ENCODE measurements around the gene GGT1. TPM values are rescaled to one million over a fixed set of nuclear protein-coding genes. Genes with fewer than 3 reads are reported as not detected.
A peak's percentile ranks its signal among the peaks of the same experiment; 100 is the strongest.
"Not testable (repeated sequence)": the region's sequence is repeated elsewhere in the genome, so short reads cannot be mapped to it uniquely, and the experiment has no call there.

The GGT1 gene
- total RNA-seq, 1 donor from 2014 or later: 131 TPM

DNA sequence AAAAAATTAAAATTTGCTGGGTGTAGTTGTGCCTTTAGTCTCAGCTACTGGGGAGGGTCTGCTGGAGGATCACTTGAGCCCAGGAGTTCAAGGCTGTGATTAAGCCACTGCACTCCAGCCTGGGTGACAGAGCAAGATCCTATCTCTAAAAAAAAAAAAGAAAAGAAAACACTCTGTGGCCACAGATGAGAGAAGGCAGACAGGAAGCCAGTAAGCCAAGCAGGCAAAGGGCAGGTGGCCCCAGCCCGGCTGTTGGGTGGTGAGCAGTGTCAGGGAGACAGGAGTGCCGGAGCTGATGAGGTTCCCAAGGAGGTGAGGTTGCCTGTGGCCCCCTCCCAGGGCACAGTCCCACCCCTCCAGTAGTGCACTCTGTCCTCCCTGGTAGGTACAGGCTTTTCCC, 19.6 kb downstream of the GGT1 start:
- intact Hi-C loops (cut with DNase I); H3K27me3 ChIP-seq; H3K36me3 ChIP-seq; ATAC-seq; DNase-seq; H3K4me3 ChIP-seq; H3K9me3 ChIP-seq; H3K27ac ChIP-seq; H3K4me1 ChIP-seq: not testable (repeated sequence)

- DNase-seq; intact Hi-C loops (cut with DNase I); H3K36me3 ChIP-seq; H3K9me3 ChIP-seq; H3K4me3 ChIP-seq; H3K27ac ChIP-seq; ATAC-seq; H3K4me1 ChIP-seq; H3K27me3 ChIP-seq: not testable (repeated sequence)
Measured at GRCh38 chr22:24627911-24628310, 24.9 kb downstream of the GGT1 start.

- H3K4me3 ChIP-seq; H3K36me3 ChIP-seq; H3K27ac ChIP-seq; H3K27me3 ChIP-seq; intact Hi-C loops (cut with DNase I); H3K4me1 ChIP-seq; ATAC-seq; H3K9me3 ChIP-seq: not testable (repeated sequence)
- TF ChIP-seq, protein P1, sequence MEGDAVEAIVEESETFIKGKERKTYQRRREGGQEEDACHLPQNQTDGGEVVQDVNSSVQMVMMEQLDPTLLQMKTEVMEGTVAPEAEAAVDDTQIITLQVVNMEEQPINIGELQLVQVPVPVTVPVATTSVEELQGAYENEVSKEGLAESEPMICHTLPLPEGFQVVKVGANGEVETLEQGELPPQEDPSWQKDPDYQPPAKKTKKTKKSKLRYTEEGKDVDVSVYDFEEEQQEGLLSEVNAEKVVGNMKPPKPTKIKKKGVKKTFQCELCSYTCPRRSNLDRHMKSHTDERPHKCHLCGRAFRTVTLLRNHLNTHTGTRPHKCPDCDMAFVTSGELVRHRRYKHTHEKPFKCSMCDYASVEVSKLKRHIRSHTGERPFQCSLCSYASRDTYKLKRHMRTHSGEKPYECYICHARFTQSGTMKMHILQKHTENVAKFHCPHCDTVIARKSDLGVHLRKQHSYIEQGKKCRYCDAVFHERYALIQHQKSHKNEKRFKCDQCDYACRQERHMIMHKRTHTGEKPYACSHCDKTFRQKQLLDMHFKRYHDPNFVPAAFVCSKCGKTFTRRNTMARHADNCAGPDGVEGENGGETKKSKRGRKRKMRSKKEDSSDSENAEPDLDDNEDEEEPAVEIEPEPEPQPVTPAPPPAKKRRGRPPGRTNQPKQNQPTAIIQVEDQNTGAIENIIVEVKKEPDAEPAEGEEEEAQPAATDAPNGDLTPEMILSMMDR (IDR thresholded peaks at IDR 0.05): peak; percentile 49
- DNase-seq: peak; percentile 72
Measured at GRCh38 chr22:24629069-24629468, 26.1 kb downstream of the GGT1 start.

- peak overlapping the region; percentile 67 for H3K27ac ChIP-seq
- H3K36me3 ChIP-seq; H3K27me3 ChIP-seq; H3K4me1 ChIP-seq; ATAC-seq; H3K4me3 ChIP-seq; DNase-seq; intact Hi-C loops (cut with DNase I); H3K9me3 ChIP-seq: not testable (repeated sequence)
Measured at GRCh38 chr22:24630812-24631427, 27.9 kb downstream of the GGT1 start.

GRCh38 chr22:24631430-24632122, 28.6 kb downstream of the GGT1 start:
- H3K4me1 ChIP-seq; intact Hi-C loops (cut with DNase I); H3K36me3 ChIP-seq; H3K9me3 ChIP-seq; H3K27me3 ChIP-seq: not testable (repeated sequence)
- peak; percentile 87 for DNase-seq
- Histone ChIP-seq H3K4me3 (peak overlapping the region; percentile 3), H3K27ac (peak overlapping the region; percentile 67)
- peak; percentile 82 for ATAC-seq

DNA sequence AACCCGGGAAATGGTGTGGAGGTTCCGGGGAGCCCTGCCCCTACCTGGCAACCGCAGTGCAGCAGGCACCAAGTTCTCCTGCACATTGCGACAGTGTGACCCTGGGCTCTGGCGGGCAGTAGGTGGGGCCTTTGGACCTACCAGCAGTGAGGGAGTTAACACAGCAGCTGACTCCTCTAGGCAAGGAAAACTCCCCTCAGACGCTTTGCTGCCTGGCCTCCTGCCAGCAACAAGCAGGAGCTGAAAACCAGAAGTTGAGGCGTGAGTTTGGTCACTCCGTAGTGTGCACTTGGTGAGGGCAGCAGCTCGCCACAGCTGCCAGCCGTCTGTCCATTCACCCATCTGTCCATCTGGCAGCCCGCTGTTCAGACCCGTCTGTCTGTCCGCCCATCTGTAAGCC, 29.6 kb downstream of the GGT1 start:
- intact Hi-C loops (cut with DNase I); H3K27me3 ChIP-seq: not testable (repeated sequence)

GRCh38 chr22:24633231-24634023, 30.4 kb downstream of the GGT1 start:
- H3K36me3 ChIP-seq; intact Hi-C loops (cut with DNase I); H3K4me1 ChIP-seq; H3K9me3 ChIP-seq; H3K27ac ChIP-seq; DNase-seq; H3K27me3 ChIP-seq: not testable (repeated sequence)
- ATAC-seq: peak; percentile 36
- H3K4me3 ChIP-seq: peak overlapping the region; percentile 26

More for the DNA sequence above, 29.6 kb downstream of the GGT1 start:
- ATAC-seq, H3K4me1 ChIP-seq, H3K9me3 ChIP-seq, H3K36me3 ChIP-seq: not testable (repeated sequence)
- Histone ChIP-seq H3K4me3 (peak overlapping the region; percentile 26), H3K27ac (peak overlapping the region; percentile 67)
- peak; percentile 81 for DNase-seq

DNA sequence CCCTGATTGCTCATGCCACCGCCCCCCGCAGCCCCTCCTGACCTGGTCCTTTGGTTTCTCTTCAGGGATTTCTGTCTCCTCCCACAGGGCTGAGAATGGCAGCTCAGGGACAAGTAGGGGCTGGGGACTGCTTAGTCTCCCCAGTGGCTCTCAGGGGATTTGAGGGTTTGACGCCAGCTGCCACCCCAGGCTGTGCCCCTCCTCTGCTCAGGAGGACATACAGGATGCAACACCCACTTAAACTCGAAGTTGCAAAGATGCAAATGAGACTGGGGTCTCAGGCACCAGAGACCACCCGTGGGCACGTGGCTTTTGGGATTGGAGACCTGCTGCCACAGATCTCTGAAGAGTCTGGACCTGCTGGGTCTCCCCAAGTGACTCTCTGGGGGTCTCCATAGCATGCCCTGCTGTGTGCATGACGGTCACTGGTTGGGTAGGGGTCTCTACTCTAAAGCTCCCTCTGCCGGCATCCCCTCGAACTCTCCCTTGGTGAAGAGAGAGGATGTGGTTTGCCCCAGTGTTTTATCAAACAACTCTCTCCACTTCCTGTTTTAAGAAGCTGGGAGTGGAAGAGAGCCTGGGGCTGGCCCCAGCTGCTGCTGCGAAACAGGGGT, 31.9 kb downstream of the GGT1 start:
- H3K36me3 ChIP-seq; H3K27me3 ChIP-seq; H3K9me3 ChIP-seq; H3K4me3 ChIP-seq; ATAC-seq; H3K4me1 ChIP-seq; H3K27ac ChIP-seq; intact Hi-C loops (cut with DNase I); DNase-seq: not testable (repeated sequence)

- H3K9me3 ChIP-seq; ATAC-seq; H3K27ac ChIP-seq; H3K36me3 ChIP-seq; H3K4me1 ChIP-seq; H3K4me3 ChIP-seq; DNase-seq; H3K27me3 ChIP-seq; intact Hi-C loops (cut with DNase I): not testable (repeated sequence)
Measured at GRCh38 chr22:24636513-24636912, 33.5 kb downstream of the GGT1 start.

GRCh38 chr22:24642307-24642706, 39.3 kb downstream of the GGT1 start:
- H3K27me3 ChIP-seq; intact Hi-C loops (cut with DNase I); ATAC-seq: not testable (repeated sequence)

GRCh38 chr22:24644409-24644808, 41.4 kb downstream of the GGT1 start:
- intact Hi-C loops (cut with DNase I); H3K27ac ChIP-seq; H3K27me3 ChIP-seq; H3K36me3 ChIP-seq; H3K4me1 ChIP-seq; H3K9me3 ChIP-seq; DNase-seq; H3K4me3 ChIP-seq: not testable (repeated sequence)
- peak; percentile 12 for ATAC-seq

More at GRCh38 chr22:24642307-24642706, 39.3 kb downstream of the GGT1 start:
- not testable (repeated sequence) for DNase-seq, H3K36me3 ChIP-seq, H3K4me1 ChIP-seq, H3K4me3 ChIP-seq, H3K9me3 ChIP-seq, H3K27ac ChIP-seq

DNA sequence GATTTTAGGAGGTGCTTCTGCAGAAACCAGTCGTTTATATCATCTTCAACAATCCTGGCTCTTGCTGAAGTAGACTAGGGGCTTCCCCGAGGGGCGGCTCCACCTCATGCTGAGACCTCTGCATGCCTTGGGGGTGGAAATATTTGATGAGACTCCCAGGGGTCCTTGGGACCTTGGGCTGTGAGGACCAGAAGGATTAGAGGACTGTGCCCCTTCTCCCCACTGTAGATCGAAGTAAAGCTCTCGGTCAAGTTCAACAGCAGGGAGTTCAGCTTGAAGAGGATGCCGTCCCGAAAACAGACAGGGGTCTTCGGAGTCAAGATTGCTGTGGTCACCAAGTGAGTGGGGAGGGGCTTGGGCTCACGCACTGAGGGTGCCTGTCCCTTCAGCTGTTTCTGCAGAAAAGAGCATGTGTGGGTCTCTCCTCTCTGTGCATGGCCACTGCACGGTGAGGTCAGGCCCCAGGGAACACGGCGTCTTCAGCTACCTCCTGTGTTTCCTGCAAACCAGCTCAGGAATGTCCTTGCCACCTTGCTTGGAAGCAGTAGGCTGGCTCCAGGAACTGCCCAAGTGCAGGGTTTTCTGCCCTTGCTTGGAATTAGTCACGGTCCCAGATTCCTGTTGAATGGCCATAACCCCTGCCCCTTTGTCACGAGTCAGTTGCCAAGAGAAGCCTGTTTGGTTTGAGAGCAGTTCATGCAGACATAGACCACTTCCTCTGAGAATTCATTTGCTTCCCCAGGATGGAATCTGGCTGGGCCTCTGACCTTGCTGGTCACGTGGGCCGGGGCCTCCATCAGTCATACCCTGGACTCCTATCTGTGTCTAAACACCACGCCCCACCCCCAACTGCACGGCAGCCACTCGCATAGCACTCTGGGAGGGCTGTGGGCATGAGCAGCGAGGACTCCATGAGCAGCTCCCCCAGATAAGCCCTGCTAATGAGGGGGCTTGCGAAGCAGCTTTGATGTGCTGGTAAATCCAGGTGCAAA, 42.7 kb downstream of the GGT1 start:
- H3K4me1 ChIP-seq; H3K36me3 ChIP-seq; H3K27ac ChIP-seq; intact Hi-C loops (cut with DNase I); DNase-seq; H3K9me3 ChIP-seq; H3K27me3 ChIP-seq; H3K4me3 ChIP-seq: not testable (repeated sequence)
- peak; percentile 22 for ATAC-seq
